IPS-18c (cell line): ENCODE results near the gene SOCS2.
"Not testable (repeated sequence)": the region's sequence is repeated elsewhere in the genome, so short reads cannot be mapped to it uniquely, and the experiment has no call there.

Source experiments
- H3K4me3 ChIP-seq: 2 replicates; pipeline ENCODE4 v1.7.0; 2013; ENCODE audit warnings: low read depth, mild to moderate bottlenecking, low read length, moderate library complexity; ENCODE audit not compliant: insufficient read depth
- H3K9me3 ChIP-seq: one replicate; pipeline ENCODE4 v1.6.1; 2013; ENCODE audit warnings: mild to moderate bottlenecking, low read length, moderate library complexity; ENCODE audit not compliant: control insufficient read depth, insufficient read depth

Gene SOCS2

DNA sequence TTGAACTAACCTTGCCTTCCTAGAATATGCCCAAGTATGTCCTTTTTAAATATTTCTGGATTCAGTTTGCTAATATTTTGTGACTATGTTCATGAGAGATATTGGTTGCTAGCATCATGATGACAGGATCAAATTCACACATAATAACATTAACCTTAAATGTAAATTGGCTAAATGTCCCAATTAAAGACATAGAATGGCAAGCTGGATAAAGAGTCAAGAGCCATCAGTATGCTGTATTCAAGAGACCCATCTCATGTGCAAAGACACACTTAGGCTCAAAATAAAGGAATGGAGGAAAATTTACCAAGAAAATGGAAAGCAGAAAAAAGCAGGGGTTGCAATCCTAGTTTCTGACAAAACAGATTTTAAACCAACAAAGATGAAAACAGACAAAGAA lies 14.6 kb upstream of the SOCS2 start:
- H3K9me3 ChIP-seq, H3K4me3 ChIP-seq: not testable (repeated sequence)

DNA sequence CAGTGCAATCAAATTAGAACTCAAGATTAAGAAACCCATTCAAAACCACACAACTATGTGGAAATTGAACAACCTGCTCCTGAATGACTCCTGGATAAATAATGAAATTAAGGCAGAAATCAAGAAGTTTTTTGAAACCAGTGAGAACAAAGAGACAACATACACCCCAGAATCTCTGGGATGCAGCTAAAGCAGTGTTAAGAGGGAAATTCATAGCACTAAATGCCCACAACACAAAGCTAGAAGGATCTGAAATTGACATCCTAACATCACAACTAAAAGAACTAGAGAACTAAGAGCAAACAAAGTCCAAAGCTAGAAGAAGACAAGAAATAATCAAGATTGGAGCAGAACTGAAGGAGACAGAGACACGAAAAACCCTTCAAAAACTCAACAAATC lies 13.8 kb upstream of the SOCS2 start:
- H3K4me3 ChIP-seq, H3K9me3 ChIP-seq: not testable (repeated sequence)

DNA sequence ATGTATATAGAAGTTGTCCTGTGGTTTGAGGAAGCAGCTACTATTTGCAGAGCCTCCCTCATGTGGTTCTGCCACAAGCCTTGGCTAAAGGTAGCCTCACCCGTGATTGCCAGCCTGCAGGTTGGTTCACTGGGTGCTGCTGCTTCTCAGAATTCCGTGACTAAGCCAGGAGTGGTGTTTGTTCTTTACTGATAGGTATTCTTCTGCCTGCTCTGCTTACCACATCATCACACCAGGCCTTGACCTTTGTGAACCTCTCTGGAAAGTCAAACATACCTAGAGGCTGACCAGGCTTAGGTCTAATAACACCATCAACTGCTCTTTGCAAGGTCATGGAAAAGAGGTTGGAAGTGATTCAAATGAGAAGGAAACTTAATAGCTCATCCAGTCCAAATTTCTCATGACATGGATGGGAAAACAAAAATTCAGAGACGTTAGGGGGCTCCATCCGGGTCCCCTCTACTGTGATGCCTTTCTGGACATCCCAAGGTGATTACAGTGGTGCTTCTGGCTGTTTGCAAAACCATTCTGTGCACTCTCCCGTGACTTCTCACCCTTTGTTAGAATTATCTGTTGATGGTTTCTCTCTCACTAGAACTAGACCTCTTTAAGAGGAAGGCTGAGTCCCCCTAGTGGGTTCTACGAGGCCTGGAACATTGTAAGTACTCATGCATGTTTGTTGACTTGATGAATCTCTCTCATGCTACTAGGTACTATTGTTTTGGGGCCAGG lies 8.5 kb upstream of the SOCS2 start:
- Histone ChIP-seq H3K9me3 (no peaks in the 10 kb centered on the region), H3K4me3 (no peak overlapping the region)

DNA sequence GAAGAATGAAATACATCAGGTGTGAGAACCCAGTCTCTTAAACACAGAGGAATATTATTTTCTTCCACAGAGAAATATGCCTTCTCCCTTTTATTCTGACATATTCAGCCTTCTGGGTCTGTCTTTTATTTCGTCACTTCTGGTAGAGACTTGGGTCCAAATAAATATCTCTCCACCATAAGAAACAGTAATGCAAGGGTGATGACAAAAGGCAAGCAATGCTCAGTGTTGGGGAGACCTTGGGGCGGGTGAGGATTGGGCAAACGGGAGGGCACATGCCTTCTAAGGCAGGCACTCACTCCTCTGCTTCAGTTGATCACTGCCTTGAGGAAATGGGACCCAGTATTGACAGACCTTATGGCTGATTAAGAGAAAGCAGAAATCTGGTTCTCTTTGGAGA lies 6.7 kb upstream of the SOCS2 start:
- H3K9me3 ChIP-seq: no peaks in the 10 kb centered on the region
- no peak overlapping the region for H3K4me3 ChIP-seq

DNA sequence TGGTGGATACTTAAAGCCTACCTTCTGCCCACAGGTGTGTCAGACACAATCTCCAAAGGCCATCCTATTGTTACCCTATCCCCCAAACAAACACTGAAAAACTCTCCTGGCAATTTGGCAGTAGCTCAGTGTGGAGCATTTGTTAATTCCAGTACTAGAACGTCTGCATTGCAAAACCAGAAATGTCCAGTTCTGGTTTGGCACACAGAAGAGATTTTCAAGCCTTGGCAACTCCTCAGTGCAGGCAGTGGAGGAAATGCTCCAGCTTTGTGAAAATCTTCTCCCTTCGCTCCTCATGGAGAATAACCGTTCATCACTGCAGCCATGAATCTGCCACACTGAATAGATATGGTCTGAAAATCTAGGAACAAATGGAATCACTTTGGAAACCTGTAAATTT lies 5.3 kb upstream of the SOCS2 start:
- Histone ChIP-seq H3K9me3 (no peaks in the 10 kb centered on the region), H3K4me3 (no peak overlapping the region)

DNA sequence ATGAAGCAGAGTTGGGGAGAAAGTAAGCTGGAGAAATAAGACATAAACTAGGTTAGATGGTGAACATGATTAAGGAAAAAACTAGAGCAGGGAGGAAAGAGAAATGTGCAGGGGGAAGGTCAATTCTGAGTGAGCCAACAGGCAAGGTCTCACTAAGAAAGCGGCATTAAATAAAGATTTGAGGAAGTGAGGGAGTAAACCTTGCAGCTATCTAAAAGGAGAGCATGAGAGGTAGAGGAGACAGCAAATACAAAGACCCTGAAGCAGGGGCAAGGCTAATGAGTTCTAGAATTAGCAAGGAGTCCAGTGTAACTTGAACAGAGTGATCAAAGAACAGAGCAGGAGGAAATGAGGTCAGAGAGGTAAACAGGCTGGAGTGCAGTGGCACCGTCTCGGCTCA lies 4.4 kb upstream of the SOCS2 start:
- no peaks in the 10 kb centered on the region for H3K9me3 ChIP-seq
- no peak overlapping the region for H3K4me3 ChIP-seq

DNA sequence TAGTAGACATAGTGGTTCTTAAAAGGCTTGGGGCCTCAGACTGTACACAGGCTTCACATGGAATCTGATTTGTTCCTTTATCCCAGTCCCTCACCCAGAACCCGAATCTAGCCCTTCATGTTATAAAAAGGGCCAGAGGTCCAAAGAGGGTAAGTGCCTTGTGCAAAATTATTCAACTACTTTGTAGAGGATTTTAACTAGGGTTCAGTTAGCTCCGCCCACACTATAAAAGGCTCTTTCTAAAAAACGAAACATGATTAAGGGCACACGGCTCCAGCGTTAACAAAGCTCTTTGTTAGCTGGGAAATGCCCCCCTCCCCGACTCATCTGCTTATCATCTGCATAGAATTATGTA lies 3.2 kb upstream of the SOCS2 start:
- Histone ChIP-seq H3K9me3 (no peaks in the 10 kb centered on the region), H3K4me3 (peak overlapping the region; percentile 43)

DNA sequence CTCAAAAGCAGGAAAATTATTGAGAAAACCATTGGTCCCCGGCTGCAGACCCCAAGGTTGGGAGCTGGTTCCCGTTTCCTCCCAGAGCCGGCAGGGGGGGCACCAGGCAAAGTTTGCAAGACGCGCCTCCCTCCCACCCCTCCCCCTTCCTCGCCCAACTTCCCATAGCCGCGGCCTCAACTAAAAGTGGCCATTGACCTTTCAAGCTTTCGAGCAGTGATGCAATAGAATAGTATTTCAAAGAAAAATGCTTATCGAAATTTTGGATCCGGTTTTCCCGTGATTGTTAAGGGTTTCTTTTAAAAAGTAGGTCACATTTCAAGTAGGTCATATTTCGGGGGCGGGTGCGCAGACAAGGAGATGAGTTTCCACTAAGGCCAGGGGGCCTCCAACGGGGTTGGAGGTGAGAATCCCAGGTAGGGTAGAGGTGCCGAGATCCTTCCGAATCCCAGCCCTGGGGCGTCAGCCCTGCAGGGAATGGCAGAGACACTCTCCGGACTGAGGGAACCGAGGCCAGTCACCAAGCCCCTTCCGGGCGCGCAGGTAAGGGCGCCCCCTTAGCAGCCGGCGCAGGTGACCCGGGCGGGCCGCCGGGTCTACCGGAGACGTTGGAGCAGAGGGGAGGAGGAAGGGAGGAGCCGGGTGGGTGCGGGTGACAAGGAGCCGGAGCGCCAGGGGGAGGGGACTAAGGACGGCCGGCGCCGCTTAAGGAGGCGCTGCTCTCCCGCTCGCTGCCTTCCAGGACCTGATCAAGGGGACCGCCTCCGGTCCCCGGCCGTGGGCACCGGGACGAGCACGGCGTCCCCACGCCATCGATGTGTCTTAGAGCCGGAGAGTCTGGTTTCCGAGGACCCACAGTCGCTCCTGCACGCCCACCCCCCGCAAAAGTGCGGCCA lies 2.6 kb upstream of the SOCS2 start:
- Histone ChIP-seq H3K4me3 (peak overlapping the region; percentile 94), H3K9me3 (no peaks in the 10 kb centered on the region)

DNA sequence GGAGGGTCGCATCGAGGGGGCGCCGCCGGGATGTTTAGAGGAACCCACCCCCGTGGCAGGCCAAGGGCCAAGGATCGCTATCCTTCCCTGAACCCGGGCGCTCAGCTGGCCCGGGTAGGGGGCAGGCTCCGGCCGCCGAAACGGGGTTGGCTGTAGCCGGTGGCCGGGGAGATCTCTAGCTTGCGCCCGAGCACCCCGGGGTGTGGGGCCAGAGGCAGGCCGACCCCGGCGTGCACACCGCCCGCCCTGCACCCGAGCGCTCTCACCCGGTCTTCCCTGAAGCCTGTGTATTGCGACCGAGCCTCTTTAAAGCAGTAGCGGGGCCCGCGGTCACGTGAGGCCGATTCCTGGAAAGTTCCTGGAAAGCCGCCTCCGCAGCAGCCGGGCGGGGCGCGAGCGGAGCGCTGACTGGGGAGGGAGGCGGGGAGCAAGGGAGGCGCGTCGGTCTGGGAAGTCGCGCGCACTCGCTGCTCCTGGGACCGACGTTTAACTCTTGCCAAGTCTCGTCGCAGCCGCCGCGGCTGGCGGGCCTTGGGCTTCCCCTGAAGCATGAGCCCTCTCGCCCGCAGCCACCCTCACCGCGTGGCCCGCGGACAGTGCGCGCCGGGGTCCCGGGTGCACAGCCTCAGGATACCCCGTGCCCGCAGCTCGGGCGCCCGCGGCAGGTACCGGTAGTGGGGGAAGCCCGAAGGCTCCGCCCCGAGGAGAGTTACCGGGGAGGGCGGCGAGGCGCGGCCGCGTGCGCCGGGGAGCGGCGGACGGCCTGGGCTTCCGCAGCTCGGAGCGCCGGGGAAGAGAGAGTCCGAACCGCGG lies 1.7 kb upstream of the SOCS2 start:
- Histone ChIP-seq H3K9me3 (no peaks in the 10 kb centered on the region), H3K4me3 (peak overlapping the region; percentile 94)

DNA sequence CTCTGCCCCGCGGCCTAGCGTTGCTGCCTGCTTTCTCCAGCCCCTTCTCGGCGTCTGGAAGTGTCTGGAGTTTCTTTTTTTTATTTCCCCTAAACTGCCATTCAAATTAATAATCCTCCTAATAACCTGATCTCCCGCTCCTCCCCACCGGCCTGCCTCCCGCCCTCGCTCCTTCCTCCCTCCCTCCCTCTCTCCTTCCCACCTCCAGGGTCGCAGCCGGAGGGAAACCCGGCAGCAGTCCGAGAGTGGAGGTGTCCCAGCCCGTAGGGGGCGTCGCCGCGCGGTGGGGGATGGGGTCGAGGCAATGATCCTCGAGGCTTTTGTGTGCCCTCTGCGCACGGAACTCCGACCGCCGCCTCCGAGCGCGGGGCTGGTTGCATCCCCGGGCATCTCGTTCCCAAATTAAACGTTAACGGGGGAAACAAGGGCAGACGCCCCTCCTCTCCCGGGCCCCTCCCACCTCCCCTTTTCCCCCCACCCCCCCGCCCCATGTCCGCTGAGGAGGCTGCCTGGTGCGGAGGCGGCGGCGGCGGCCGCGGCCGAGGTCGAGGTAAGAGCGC lies 1.0 kb upstream of the SOCS2 start:
- Histone ChIP-seq H3K9me3 (no peaks in the 10 kb centered on the region), H3K4me3 (peak overlapping the region; percentile 94)

DNA sequence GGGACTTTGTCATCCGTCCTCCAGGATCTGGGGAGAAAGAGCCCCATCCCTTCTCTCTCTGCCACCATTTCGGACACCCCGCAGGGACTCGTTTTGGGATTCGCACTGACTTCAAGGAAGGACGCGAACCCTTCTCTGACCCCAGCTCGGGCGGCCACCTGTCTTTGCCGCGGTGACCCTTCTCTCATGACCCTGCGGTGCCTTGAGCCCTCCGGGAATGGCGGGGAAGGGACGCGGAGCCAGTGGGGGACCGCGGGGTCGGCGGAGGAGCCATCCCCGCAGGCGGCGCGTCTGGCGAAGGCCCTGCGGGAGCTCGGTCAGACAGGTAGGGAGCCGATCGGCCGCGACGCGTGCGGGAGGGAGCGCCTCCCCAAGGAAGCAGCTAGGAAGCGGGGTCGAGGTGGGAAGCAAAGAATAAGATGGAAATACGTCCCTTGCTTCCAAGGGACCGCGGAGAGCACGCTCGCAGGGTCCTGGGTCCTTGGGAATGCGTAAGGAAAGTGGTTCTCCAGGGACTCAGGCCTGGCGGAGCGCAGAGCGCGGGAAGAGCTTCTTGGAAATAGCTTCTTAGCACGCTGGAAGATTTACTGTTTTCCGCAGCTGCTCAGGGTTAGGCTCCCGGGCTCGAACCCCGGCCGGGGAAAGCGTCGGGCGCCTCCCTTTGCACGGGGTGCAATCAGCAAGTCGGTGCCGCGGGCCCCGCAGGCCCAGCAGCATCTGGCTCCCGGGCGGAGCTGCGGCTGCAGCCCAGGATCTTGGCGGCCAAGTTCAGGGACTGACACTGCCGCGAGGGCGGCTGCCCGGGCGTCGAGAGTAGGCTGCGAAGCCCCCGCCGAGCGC lies 457 bp downstream of the SOCS2 start:
- no peaks in the 10 kb centered on the region for H3K9me3 ChIP-seq
- peak overlapping the region; percentile 94 for H3K4me3 ChIP-seq

DNA sequence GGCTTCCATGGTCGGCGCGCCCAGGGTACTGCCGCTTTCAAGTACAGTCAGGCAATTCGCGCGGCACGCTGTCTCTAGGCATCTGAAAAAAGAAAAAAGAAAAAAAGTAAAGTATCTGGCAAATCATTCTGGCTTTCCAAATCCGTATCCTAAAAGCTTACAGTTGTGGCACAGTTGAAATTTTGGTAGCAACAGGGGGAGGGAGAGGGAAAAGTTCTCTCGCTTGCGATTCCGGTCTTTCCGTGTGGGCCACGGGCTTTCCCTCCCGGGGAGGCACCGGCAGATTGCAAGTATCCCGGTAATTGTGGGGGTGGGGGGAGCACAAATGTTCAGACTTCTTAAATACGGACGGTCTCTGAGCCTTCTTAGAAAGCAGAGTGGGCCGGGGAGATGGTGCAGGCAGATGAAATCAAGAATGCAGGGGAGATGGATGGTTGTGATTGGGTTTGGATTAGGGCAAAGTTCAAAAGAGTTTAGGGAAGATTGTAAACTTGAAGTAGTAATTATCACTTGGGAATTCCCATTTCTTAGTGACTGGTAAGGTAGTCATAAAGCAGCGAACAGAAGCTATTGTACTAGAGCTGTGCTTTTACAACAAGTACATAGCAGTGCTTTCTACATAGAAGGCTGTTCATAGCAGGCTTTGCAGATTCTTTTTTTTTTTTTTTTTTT lies 1.2 kb downstream of the SOCS2 start:
- H3K4me3 ChIP-seq: peak overlapping the region; percentile 94
- H3K9me3 ChIP-seq: no peaks in the 10 kb centered on the region

DNA sequence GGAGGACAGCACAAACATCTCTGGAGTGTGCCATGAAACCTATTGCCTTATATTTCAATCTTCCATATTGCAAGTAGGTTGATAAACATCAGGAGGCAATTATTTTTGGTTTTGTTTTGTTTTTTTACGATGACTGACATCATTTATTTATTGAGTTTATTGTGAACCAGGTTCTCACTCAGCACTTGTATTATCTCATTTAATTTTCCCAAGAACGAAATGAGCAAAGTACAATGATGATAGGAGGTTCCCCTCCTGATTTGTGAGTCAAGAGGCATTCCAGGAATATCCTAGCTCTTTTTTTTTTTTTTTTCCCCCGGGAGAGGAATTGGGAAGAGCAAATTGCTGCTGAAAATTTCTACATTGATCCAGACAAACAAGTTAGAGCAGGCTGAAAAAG lies 4.7 kb downstream of the SOCS2 start:
- no peak overlapping the region for H3K4me3 ChIP-seq

DNA sequence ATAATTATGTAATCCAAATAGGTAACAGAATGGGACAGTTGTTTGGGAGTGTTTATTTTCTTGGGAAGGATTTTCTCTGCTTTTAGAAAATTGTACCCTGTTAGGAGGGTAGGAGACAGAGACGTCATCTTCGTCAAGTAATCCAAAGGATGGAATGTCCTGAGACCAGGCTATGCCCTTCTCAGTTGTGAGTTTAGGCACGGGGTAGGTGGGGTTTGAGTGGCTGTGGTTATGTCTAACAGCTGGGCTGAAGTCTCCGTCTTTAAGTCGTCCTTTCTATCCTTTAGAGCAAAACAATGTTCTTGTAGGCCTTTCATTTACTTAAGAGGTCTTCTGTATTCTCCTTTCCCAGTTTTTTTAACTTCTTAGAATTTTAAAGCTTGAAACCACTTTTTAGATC lies 5.7 kb downstream of the SOCS2 start:
- H3K9me3 ChIP-seq: no peaks in the 10 kb centered on the region
- H3K4me3 ChIP-seq: no peak overlapping the region

More for the DNA sequence above, 4.7 kb downstream of the SOCS2 start:
- H3K9me3 ChIP-seq: no peaks in the 10 kb centered on the region

DNA sequence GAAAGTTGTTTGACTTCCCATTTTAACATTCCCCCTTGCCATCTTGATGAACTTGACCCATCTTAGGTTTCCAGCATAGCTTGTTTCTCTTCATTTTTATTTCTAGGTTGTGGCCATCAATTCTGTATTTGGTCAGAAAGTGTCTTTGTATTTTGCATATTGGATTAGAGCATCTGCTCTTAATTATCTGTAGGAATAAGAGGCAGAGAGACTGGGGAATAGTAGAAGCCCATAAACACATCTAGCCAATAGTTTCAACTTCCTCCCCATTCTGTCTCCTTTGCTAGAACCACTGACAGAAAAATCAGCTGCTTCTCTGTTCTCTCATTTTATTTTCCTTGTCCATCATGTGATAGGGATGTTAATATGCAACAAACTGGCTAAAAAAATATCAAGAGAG lies 8.2 kb downstream of the SOCS2 start:
- Histone ChIP-seq H3K4me3 (no peak overlapping the region), H3K9me3 (no peaks in the 10 kb centered on the region)

DNA sequence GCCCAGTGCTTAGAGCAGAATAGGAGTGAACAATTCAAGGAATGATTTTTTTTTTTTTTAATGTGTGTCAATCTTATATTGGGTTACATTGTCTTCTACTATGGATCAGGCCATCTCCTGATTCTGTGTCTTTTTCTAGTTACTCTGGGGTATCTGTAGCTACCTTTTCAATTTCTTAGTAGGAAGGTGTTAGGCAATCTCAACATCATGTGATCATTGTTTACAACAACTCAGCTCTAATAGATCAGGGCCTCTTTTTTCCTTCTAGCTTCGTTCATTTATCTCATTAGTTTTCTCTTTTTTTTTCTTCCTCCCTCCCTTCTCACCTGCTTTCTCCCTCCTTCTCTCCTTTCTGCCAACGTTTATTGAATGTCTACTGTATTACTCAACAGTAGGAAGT lies 8.9 kb downstream of the SOCS2 start:
- Histone ChIP-seq H3K9me3 (no peaks in the 10 kb centered on the region), H3K4me3 (no peak overlapping the region)
